Suprapubic skin (tissue), 3 donors: Measurements from ENCODE around the gene FKBP3.

Experiments
- POLR2A ChIP-seq, 2 donors: fragments of 450-650 bp; IDR thresholded peaks; one replicate each; pipeline ENCODE4 v1.6.1; 2017; ENCODE audit warnings: antibody characterized with exemption in 2 of 2, mild to moderate bottlenecking in 2 of 2, moderate library complexity in 2 of 2
- TF ChIP-seq, protein P1 (sequence below), 2 donors: fragments of 200-600 bp in 1 of 2; fragments of 450-650 bp in 1 of 2; sonication (generic) in 1 of 2; IDR thresholded peaks; one replicate each; pipeline ENCODE4 v1.5.1; 2016 to 2019; ENCODE audit warnings: antibody characterized with exemption in 2 of 2, mild to moderate bottlenecking in 1 of 2, moderate library complexity in 1 of 2

DNA sequence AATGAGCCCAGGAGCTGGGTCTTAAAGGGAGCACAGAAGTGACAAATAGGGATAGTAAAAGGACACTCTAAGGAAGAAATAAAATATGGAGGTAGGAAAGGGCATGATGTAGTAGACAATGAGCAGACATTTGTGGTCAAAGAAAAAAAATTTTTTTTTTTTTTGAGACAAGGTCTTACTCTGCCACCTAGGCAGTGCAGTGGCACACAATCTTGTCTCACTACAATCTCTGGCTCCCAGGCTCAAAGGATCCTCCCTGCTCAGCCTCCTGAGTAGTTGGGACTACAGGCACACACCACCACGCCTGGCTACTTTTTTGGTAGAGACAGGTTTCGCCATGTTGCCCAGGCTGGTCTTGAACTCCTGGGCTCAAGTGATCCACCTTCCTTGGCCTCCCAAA, 8.5 kb downstream of the FKBP3 start:
- TF ChIP-seq POLR2A (IDR thresholded peaks at IDR 0.05): no peak
- TF ChIP-seq, protein P1, sequence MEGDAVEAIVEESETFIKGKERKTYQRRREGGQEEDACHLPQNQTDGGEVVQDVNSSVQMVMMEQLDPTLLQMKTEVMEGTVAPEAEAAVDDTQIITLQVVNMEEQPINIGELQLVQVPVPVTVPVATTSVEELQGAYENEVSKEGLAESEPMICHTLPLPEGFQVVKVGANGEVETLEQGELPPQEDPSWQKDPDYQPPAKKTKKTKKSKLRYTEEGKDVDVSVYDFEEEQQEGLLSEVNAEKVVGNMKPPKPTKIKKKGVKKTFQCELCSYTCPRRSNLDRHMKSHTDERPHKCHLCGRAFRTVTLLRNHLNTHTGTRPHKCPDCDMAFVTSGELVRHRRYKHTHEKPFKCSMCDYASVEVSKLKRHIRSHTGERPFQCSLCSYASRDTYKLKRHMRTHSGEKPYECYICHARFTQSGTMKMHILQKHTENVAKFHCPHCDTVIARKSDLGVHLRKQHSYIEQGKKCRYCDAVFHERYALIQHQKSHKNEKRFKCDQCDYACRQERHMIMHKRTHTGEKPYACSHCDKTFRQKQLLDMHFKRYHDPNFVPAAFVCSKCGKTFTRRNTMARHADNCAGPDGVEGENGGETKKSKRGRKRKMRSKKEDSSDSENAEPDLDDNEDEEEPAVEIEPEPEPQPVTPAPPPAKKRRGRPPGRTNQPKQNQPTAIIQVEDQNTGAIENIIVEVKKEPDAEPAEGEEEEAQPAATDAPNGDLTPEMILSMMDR (IDR thresholded peaks at IDR 0.05): no peak
